AG04450 (cell line): ENCODE measurements around the gene LRFN4. TPM values are rescaled to one million over a fixed set of nuclear protein-coding genes. Genes with fewer than 3 reads are reported as not detected.

Experiments
- CTCF ChIA-PET: fragments of 300-600, 350-600 bp; formaldehyde crosslinking; extraction: SDS; loops from one replicate; lab custom pipeline; 2022; ENCODE audit warnings: antibody characterized with exemption, inconsistent platforms; lab: Charles Lee
- POLR2A ChIA-PET: fragments of 350-600 bp; formaldehyde crosslinking; extraction: SDS; loops from one replicate; lab custom pipeline; 2021; ENCODE audit warnings: antibody characterized with exemption, inconsistent platforms; lab: Yijun Ruan, JAX
- DNase-seq: peaks from one replicate; pipeline ENCODE4 v3.0.0-alpha.2; 2011; ENCODE audit warnings: low read depth, low spot score
- H3K27ac ChIP-seq: one replicate; pipeline ENCODE4 v1.5.1; 2012; ENCODE audit warnings: low read depth, low read length, control low read depth
- H3K27me3 ChIP-seq: one replicate; pipeline ENCODE4 v1.6.0; 2012; ENCODE audit warnings: low read length; ENCODE audit not compliant: control insufficient read depth, insufficient read depth
- H3K4me3 ChIP-seq: 2 replicates; pipeline ENCODE4 v1.5.1; 2011; ENCODE audit warnings: mild to moderate bottlenecking, low read depth, low read length, control low read depth
- H3K9me3 ChIP-seq: 2 replicates; pipeline ENCODE4 v1.5.1; 2012; ENCODE audit warnings: low read length; ENCODE audit not compliant: control insufficient read depth, insufficient read depth
- polyA plus RNA-seq: library from polyadenylated mRNA; depleted of rRNA; stranded (reverse); fragments of >200 nt; gene quantifications from 2 replicates; pipeline ENCODE4 v1.2.3, GENCODE V29; 2011
- TF ChIP-seq, protein P1 (sequence below): IDR thresholded peaks from 2 replicates; pipeline ENCODE4 v1.5.1; 2011; ENCODE audit warnings: low read depth, low read length, control low read depth, inconsistent platforms

Gene LRFN4
- polyA plus RNA-seq, 1 experiment: 5.5 TPM

DNA sequence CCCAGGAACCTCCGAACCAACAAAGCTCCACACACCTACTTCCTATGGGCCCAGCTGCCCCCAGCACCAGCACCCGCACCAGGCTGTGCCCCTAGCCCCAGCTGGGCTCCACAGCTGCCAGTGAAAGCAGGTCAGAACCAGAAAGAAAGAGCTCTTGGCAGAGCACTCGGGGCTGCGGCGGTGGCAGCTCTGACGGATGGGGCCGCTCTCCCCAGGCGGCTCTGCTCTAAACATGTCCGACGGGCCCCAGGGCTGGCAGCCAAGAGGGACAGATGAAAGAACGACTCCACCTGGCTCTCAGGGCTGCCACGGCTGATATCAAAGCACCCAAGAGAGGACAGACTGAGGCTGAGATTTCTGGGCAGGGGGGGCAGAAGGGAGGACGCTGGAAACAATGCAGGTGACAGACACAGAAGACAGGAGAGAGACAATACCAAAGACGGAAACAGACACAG, 25.7 kb downstream of the LRFN4 start:
- Histone ChIP-seq H3K9me3 (0 out of 2 replicates have a peak, but pooled peaks cover 4% of the 10 kb centered on the region), H3K27me3 (no peaks in the 10 kb centered on the region), H3K4me3 (no peak overlapping the region), H3K27ac (no peak overlapping the region)
- ChIA-PET POLR2A (no interaction called here), CTCF (interaction anchor here (0.6 to 1.3 kb wide), 5 partner anchors 11 to 190 kb away, joined by 3 to 6 read pairs (median 4); no protein-coding TSS in a partner anchor)
- DNase-seq: no peak
- TF ChIP-seq, protein P1, sequence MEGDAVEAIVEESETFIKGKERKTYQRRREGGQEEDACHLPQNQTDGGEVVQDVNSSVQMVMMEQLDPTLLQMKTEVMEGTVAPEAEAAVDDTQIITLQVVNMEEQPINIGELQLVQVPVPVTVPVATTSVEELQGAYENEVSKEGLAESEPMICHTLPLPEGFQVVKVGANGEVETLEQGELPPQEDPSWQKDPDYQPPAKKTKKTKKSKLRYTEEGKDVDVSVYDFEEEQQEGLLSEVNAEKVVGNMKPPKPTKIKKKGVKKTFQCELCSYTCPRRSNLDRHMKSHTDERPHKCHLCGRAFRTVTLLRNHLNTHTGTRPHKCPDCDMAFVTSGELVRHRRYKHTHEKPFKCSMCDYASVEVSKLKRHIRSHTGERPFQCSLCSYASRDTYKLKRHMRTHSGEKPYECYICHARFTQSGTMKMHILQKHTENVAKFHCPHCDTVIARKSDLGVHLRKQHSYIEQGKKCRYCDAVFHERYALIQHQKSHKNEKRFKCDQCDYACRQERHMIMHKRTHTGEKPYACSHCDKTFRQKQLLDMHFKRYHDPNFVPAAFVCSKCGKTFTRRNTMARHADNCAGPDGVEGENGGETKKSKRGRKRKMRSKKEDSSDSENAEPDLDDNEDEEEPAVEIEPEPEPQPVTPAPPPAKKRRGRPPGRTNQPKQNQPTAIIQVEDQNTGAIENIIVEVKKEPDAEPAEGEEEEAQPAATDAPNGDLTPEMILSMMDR: no peak

DNA sequence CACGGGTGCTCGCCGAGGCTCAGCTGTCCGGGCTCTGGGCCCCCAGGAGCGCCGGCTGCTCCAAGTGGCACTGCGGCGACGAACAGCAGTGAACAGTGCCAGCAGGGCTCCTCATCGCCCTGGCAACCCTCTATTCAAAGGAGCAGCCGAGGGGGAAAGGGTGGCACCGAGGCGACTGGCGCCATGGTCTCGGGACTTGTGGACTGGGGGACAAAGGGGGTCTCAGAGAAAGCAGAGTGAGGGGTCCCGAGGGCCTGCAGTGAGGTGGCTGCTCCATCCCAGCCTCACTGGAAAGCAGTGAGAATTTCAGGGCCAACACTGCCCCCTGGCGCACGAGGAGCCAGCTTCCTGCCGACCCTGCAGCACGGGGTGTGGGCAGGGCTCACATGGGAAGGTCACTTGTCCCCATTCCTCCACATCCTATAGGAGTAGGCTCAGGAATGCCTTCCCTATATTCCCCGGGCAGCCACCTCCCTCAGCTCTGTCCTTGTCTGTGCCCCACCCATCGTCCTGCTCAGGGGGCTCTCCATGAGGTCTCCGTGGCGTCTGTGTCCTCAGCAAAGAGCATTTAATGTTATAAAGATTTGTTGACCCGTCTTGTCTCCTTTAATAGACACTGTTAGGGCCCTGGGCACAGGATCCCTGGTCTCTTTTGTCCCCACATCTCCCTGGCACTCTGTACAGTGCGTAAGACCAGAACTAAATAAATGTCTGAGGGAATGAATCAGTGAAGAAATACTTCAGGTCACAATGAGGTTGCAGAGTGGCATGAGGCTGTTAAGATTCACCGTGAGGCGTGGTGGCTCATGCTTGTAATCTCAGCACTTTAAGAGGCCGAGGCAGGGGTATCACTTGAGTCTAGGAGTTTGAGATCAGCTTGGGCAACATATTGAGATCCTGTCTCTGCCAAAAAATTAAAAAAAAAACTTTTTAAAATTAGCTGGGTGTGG, 26.4 kb downstream of the LRFN4 start:
- TF ChIP-seq, protein P1: peak; percentile 67
- POLR2A ChIA-PET: interaction anchor here (0.6 kb wide), 1 partner anchor 39 kb away, joined by 5 read pairs; no protein-coding TSS in a partner anchor
- H3K27ac ChIP-seq: peak overlapping the region; percentile 39

DNA sequence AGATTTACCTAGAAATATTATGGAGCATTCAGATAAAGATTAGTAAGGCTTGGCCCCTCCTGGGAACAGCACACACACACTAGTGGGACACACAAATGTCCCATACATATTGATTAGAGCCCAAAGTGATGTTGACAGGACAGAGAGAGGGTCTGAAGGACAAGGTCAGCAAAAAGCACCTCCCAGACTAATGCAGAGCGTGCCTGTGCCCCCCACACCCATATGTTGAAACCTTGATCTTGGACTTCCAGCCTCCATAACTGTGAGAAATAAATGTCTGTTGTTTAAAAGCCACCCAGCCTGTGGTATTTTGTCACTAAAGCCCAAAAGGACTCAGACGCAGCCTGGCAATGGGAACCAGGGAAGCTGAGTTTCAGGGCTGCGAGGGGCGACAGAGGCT, 27.6 kb downstream of the LRFN4 start:
- H3K9me3 ChIP-seq: peaks cover 4% of the 10 kb centered on the region; the same call in 1 of the 2 replicates
- TF ChIP-seq, protein P1: no peak
- H3K27ac ChIP-seq: no peak overlapping the region
- ChIA-PET POLR2A (interaction anchor here (0.7 kb wide), 1 partner anchor 8 kb away, joined by 3 read pairs; no protein-coding TSS in a partner anchor), CTCF (interaction anchor here (0.6 kb wide), 1 partner anchor 77 kb away, joined by 3 read pairs; no protein-coding TSS in a partner anchor)
- H3K4me3 ChIP-seq: no peak overlapping the region
- no peaks in the 10 kb centered on the region for H3K27me3 ChIP-seq
- DNase-seq: no peak

More for the DNA sequence above, 26.4 kb downstream of the LRFN4 start:
- H3K27me3 ChIP-seq: no peaks in the 10 kb centered on the region
- no peak for DNase-seq
- peaks cover 4% of the 10 kb centered on the region; the same call in 1 of the 2 replicates for H3K9me3 ChIP-seq
- CTCF ChIA-PET: interaction anchor here (0.6 to 1.3 kb wide), 3 partner anchors 10 to 76 kb away, joined by 3 to 4 read pairs (median 3); no protein-coding TSS in a partner anchor
- H3K4me3 ChIP-seq: no peak overlapping the region

DNA sequence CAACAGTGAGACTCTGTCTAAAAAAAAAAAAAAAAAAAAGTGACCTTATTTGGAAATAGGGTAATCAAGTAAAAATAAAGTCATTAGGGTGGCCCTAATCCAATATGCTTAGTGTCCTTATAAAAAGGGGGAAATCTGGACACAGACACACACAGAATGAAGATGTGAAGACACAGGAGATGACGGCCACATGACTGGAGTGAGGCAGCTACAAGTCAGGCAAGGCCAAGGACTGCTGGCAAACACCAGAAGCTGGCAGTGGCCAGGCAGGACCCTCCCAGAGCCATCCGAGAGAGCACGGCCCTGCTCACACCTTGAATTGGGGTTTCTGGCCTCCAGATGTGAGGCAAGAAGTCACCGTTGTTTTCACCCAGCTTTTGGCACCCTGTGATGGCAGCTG, 28.6 kb downstream of the LRFN4 start:
- no peak for DNase-seq
- POLR2A ChIA-PET: no interaction called here
- peaks cover 4% of the 10 kb centered on the region; the same call in 1 of the 2 replicates for H3K9me3 ChIP-seq
- TF ChIP-seq, protein P1: no peak
- no peak overlapping the region for H3K4me3 ChIP-seq
- CTCF ChIA-PET: no interaction called here
- no peak overlapping the region for H3K27ac ChIP-seq
- no peaks in the 10 kb centered on the region for H3K27me3 ChIP-seq
